HFFc6 (cell line): Measurements from ENCODE around the gene HMGN1. TPM values are rescaled to one million over a fixed set of nuclear protein-coding genes. Genes with fewer than 3 reads are reported as not detected.

ENCODE experiments used
- DNase-seq: peaks from one replicate; pipeline ENCODE4 v3.0.0-alpha.2; 2018
- H3K27ac Mint-ChIP-seq: 2 replicates; pipeline ENCODE4 v1.8.0; 2020; ENCODE audit warnings: mild to moderate bottlenecking, mixed read lengths
- H3K27me3 Mint-ChIP-seq: 2 replicates; pipeline ENCODE4 v1.8.0; 2021; ENCODE audit warnings: mild to moderate bottlenecking, moderate library complexity, mixed read lengths; ENCODE audit not compliant: insufficient read depth
- H3K36me3 Mint-ChIP-seq: 2 replicates; pipeline ENCODE4 v1.8.0; 2021; ENCODE audit warnings: low read depth, mixed read lengths
- H3K4me1 Mint-ChIP-seq: 2 replicates; pipeline ENCODE4 v1.8.0; 2020; ENCODE audit warnings: low read depth, mixed read lengths
- H3K4me3 Mint-ChIP-seq: 2 replicates; pipeline ENCODE4 v1.8.0; 2020; ENCODE audit warnings: mild to moderate bottlenecking, moderate library complexity, mixed read lengths
- H3K9me3 Mint-ChIP-seq: 2 replicates; pipeline ENCODE4 v1.8.0; 2020; ENCODE audit warnings: mild to moderate bottlenecking, mixed read lengths
- CTCF ChIP-seq: fragments of 200-600 bp; sonication (generic); IDR thresholded peaks from 2 replicates; pipeline ENCODE4 v1.5.0; 2021; ENCODE audit warnings: antibody characterized with exemption, mild to moderate bottlenecking
- total RNA-seq, 6 experiments: library from RNA; stranded (reverse); fragmentation: NEBNext Ultra II Directional; extraction: Animal tissue kit (Norgen Biotek cat#: 25700); gene quantifications; 2 replicates in 1 of 6; 3 replicates in 5 of 6; pipeline ENCODE4 v1.2.3, GENCODE V29; 2021

The HMGN1 gene
- total RNA-seq, 6 experiments from 2014 or later = 177 to 229 (median 202) TPM

DNA sequence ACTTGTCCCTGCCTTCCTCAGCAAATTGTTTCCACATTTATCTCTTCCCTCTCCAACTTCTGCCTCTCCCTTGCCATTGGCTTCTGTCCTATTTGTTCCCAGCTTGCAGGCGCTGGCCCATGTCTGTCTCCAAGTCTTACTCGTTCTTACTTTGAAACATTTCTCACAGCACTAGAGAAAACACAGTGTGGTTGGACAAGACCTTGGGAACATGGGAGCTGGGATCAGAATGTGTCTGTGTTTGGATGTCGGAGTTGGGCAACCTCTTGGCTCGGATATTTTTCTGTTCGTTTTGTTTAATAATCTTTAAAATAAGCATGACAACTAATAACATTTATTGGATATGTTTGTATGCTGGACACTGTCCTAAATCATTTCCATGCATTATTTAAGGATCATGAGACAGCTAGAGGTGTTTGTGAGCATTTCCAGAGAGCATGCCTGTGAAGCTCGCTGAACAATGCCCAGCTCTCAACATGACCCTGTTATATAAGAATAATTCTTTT lies 29.6 kb downstream of the HMGN1 start:
- no peak for TF ChIP-seq CTCF
- H3K9me3 Mint-ChIP-seq = no peaks in the 10 kb centered on the region
- no peaks in the 10 kb centered on the region for H3K36me3 Mint-ChIP-seq
- no peak for DNase-seq
- no peak overlapping the region for H3K4me3 Mint-ChIP-seq
- H3K27me3 Mint-ChIP-seq = peaks cover 2% of the 10 kb centered on the region
- peaks cover 55% of the 10 kb centered on the region for H3K4me1 Mint-ChIP-seq
- peak overlapping the region; percentile 45; the same call in 1 of the 2 replicates for H3K27ac Mint-ChIP-seq

- DNase-seq = no peak
- Mint-ChIP-seq H3K4me1 (peaks cover 58% of the 10 kb centered on the region), H3K4me3 (no peak overlapping the region), H3K36me3 (no peaks in the 10 kb centered on the region), H3K27me3 (peaks cover 5% of the 10 kb centered on the region), H3K27ac (no peak overlapping the region), H3K9me3 (no peaks in the 10 kb centered on the region)
- TF ChIP-seq CTCF = no peak
These were observed 30.6 kb downstream of the HMGN1 start for GRCh38 chr21:39318091-39318959.

- Mint-ChIP-seq H3K4me3 (no peak overlapping the region), H3K36me3 (no peaks in the 10 kb centered on the region), H3K4me1 (peaks cover 54% of the 10 kb centered on the region), H3K27me3 (peaks cover 5% of the 10 kb centered on the region), H3K9me3 (no peaks in the 10 kb centered on the region), H3K27ac (no peak overlapping the region)
- DNase-seq = no peak
- no peak for TF ChIP-seq CTCF
These were observed 31.5 kb downstream of the HMGN1 start for GRCh38 chr21:39317134-39318090.

DNA sequence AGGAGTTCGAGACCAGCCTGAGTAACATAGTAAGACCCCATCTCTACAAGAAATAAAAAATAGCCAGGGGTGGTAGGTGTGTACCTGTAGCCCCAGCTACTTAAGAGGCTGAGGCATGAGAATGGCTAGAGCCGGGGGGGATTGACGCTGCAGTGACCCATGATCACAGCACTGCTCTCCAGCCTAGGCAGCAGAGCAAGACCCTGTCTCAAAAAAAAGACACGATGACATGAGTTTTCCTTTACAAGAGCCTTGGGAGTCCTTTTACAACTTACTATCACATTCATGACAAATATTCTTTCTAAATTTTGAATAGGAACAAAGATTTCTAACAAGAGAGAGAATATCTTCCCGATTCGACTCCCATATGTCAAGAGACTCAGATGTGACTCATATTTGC lies 32.2 kb downstream of the HMGN1 start:
- DNase-seq = no peak
- Mint-ChIP-seq H3K4me3 (no peak overlapping the region), H3K4me1 (peaks cover 54% of the 10 kb centered on the region), H3K9me3 (no peaks in the 10 kb centered on the region), H3K36me3 (peaks cover 4% of the 10 kb centered on the region; the same call in 1 of the 2 replicates), H3K27ac (no peak overlapping the region), H3K27me3 (peaks cover 3% of the 10 kb centered on the region)
- TF ChIP-seq CTCF = no peak

GRCh38 chr21:39315603-39316445 lies 33.1 kb downstream of the HMGN1 start:
- TF ChIP-seq CTCF = no peak
- H3K36me3 Mint-ChIP-seq = peaks cover 8% of the 10 kb centered on the region; the same call in 1 of the 2 replicates
- no peak overlapping the region for H3K27ac Mint-ChIP-seq
- H3K9me3 Mint-ChIP-seq = no peaks in the 10 kb centered on the region
- peaks cover 3% of the 10 kb centered on the region for H3K27me3 Mint-ChIP-seq
- H3K4me3 Mint-ChIP-seq = no peak overlapping the region
- peak; percentile 16 for DNase-seq
- peaks cover 54% of the 10 kb centered on the region for H3K4me1 Mint-ChIP-seq
